PC-3 (cell line): ENCODE results near the gene BCAR3.

Experiments
- CTCF ChIP-seq: fragments of 300-600 bp; sonication (generic); conservative IDR thresholded peaks from 2 replicates; pipeline ENCODE4 v1.5.1; 2017; ENCODE audit warnings: antibody characterized with exemption, low read depth, mild to moderate bottlenecking, low read length
- EZH2 ChIP-seq: fragments of 300-600 bp; sonication (generic); IDR thresholded peaks from one replicate; pipeline ENCODE4 v1.6.1; 2017; ENCODE audit warnings: antibody characterized with exemption, mild to moderate bottlenecking, low read length; ENCODE audit not compliant: unreplicated experiment
- EZH2phosphoT487 ChIP-seq: fragments of 300-600 bp; sonication (generic); IDR thresholded peaks from 2 replicates; pipeline ENCODE4 v1.6.1; 2018; ENCODE audit warnings: mild to moderate bottlenecking, antibody characterized with exemption, low read length, borderline replicate concordance

GRCh38 chr1:93668121-93668520 lies 13.5 kb downstream of the BCAR3 start:
- TF ChIP-seq CTCF = no peak
- no peak for TF ChIP-seq EZH2phosphoT487
- TF ChIP-seq EZH2 = no peak
